GM12872 (cell line): ENCODE results near the gene KCNJ8.

Source experiments
- CTCF ChIP-seq: IDR thresholded peaks from 3 replicates; pipeline ENCODE4 v1.5.1; 2011; ENCODE audit warnings: low read depth, mild to moderate bottlenecking, low read length, moderate library complexity; ENCODE audit not compliant: insufficient read depth

The KCNJ8 gene

GRCh38 chr12:21773806-21774205 is 700 bp downstream of the KCNJ8 start:
- no peak for TF ChIP-seq CTCF

GRCh38 chr12:21773263-21773741 is 1.2 kb downstream of the KCNJ8 start:
- TF ChIP-seq CTCF = peak; percentile 37; the same call in 1 of the 3 replicates

- TF ChIP-seq CTCF = no peak
Observed at GRCh38 chr12:21771311-21771710, 3.2 kb downstream of the KCNJ8 start.

GRCh38 chr12:21769307-21769706 is 5.2 kb downstream of the KCNJ8 start:
- TF ChIP-seq CTCF = no peak

GRCh38 chr12:21766403-21766802 is 8.1 kb downstream of the KCNJ8 start:
- TF ChIP-seq CTCF = no peak

- no peak for TF ChIP-seq CTCF
Observed at GRCh38 chr12:21764950-21765349, 9.6 kb downstream of the KCNJ8 start.

- TF ChIP-seq CTCF = no peak
Observed at GRCh38 chr12:21764065-21764464, 10.4 kb downstream of the KCNJ8 start.

GRCh38 chr12:21763531-21763930 is 11.0 kb downstream of the KCNJ8 start:
- TF ChIP-seq CTCF = no peak
